SJCRH30 (cell line): Measurements from ENCODE around the gene KIF16B. TPM values are rescaled to one million over a fixed set of nuclear protein-coding genes. Genes with fewer than 3 reads are reported as not detected.
"Not testable (repeated sequence)": the region's sequence is repeated elsewhere in the genome, so short reads cannot be mapped to it uniquely, and the experiment has no call there.

Source experiments
- DNase-seq, 2 experiments: peaks; one replicate each; pipeline ENCODE4 v3.0.0-alpha.2; 2015 to 2020
- H3K27ac ChIP-seq: fragments of 250-450 bp; sonication (Bioruptor Pico); 2 replicates; pipeline ENCODE4 v1.5.1; 2020; ENCODE audit warnings: mild to moderate bottlenecking, moderate library complexity
- H3K27me3 ChIP-seq: fragments of 250-450 bp; sonication (Bioruptor Pico); 2 replicates; pipeline ENCODE4 v1.5.1; 2020; ENCODE audit warnings: mild to moderate bottlenecking, moderate library complexity
- H3K36me3 ChIP-seq: fragments of 250-450 bp; sonication (Bioruptor Pico); 2 replicates; pipeline ENCODE4 v1.5.1; 2020; ENCODE audit warnings: mild to moderate bottlenecking, moderate library complexity
- H3K4me1 ChIP-seq: fragments of 250-450 bp; sonication (Bioruptor Pico); 2 replicates; pipeline ENCODE4 v1.5.1; 2020; ENCODE audit warnings: mild to moderate bottlenecking, moderate library complexity
- H3K4me3 ChIP-seq: fragments of 250-450 bp; sonication (Bioruptor Pico); 2 replicates; pipeline ENCODE4 v1.5.1; 2020; ENCODE audit warnings: mild to moderate bottlenecking, moderate library complexity
- H3K9me3 ChIP-seq: fragments of 250-450 bp; sonication (Bioruptor Pico); replicated peaks from 2 replicates; pipeline ENCODE4 v1.5.1; 2020; ENCODE audit warnings: mild to moderate bottlenecking, moderate library complexity
- total RNA-seq: library from RNA; depleted of rRNA; stranded (reverse); fragments of >200 nt; shearing (Covaris generic); gene quantifications from 2 replicates; pipeline ENCODE4 v1.2.3, GENCODE V29; 2014

KIF16B gene
- total RNA-seq, 1 experiment from 2014 or later: 2.0 TPM

DNA sequence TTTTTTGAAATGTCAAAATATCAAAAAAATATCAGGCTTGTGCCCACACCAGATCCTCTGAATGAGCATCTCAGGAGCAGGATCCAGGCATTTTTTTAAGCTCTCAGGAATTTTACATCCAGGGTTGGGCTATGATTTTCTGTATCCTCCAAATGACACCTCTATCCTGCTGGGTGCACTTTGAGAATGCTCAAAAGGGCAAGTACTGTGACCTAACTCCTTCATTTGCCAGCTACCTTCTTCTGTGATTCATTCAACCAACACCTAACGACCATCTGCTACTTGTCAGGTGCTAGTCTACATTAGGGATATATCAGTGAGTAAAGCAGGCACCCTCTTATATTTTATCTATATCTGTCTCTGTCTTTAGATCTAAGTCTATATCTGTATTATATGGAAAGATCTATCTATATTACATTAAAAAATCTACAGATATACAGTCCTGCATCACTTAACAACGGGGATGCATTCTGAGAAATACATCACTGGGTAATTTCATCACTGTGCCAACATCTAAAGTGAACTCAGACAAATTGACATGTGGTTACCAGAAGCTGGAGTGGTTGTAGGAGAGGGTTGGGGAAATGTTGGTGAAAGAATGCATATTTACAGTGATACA, 131.6 kb downstream of the KIF16B start:
- no peaks in the 10 kb centered on the region for H3K9me3 ChIP-seq
- H3K27ac ChIP-seq: no peak overlapping the region
- H3K27me3 ChIP-seq: no peaks in the 10 kb centered on the region
- H3K4me1 ChIP-seq: no peaks in the 10 kb centered on the region
- H3K4me3 ChIP-seq: no peak overlapping the region
- DNase-seq: no peak
- H3K36me3 ChIP-seq: no peaks in the 10 kb centered on the region

DNA sequence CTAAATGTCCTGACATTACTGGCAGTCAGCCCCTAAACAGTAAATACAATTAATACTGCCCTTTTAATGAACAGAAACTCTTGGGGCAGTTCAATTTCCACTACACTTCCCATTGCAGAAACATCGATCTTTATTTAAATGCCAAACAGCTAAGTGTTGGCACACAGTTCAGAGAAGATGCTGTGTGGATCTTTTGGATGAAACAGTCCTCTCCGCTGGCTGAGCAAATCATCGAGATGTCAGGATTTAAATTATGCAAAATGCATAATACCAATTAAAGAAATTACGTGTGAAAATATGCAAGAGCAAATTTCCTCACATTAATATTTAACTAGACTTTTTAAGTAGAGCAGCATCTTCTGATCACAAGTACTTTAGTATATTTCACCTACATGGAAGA, 132.6 kb downstream of the KIF16B start:
- Histone ChIP-seq H3K9me3 (no peaks in the 10 kb centered on the region), H3K36me3 (no peaks in the 10 kb centered on the region), H3K4me1 (no peaks in the 10 kb centered on the region), H3K4me3 (no peak overlapping the region), H3K27me3 (no peaks in the 10 kb centered on the region), H3K27ac (no peak overlapping the region)
- no peak for DNase-seq

DNA sequence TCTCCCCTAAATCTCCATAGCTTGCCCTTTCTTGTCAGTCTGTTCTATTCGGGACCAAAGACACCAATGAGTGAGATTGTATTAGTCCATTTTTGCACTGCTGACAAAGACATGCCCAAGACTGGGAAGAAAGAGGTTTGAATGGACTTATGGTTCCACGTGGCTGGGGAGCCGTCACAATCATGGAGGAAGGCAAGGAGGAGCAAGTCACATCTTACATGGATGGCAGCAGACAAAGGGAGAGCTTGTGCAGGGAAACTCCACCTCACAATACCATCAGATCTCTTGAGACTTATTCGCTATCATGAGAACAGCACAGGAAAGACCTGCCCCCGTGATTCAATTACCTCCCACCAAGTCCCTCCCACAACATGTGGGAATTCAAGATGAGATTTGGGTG, 133.7 kb downstream of the KIF16B start:
- DNase-seq, H3K4me3 ChIP-seq, H3K27me3 ChIP-seq, H3K36me3 ChIP-seq, H3K27ac ChIP-seq, H3K9me3 ChIP-seq, H3K4me1 ChIP-seq: not testable (repeated sequence)

DNA sequence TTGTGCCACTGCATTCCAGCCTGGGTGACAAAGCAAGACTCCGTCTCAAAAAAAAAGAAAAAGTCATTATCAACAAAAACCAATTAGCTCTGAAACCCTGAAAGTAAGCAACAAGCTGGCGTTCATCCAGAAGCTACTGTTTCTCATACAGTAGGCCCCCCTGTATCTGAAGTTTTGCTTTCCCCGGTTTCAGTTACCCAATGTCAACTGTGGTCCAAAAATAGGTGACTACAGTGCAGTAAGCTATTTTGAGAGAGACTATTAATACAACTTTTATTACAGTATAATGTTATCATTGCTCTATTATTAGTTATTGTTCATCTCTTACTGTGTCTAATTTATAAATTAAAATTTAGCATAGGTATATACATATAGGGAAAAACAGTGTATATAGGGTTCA, 135.1 kb downstream of the KIF16B start:
- no peak for DNase-seq
- Histone ChIP-seq H3K4me1 (no peaks in the 10 kb centered on the region), H3K36me3 (no peaks in the 10 kb centered on the region), H3K27me3 (no peaks in the 10 kb centered on the region), H3K27ac (no peak overlapping the region), H3K4me3 (no peak overlapping the region), H3K9me3 (no peaks in the 10 kb centered on the region)

GRCh38 chr20:16437387-16437996, 135.8 kb downstream of the KIF16B start:
- no peak for DNase-seq
- Histone ChIP-seq H3K27ac (no peak overlapping the region), H3K4me3 (no peak overlapping the region), H3K36me3 (no peaks in the 10 kb centered on the region), H3K4me1 (no peaks in the 10 kb centered on the region), H3K9me3 (no peaks in the 10 kb centered on the region), H3K27me3 (no peaks in the 10 kb centered on the region)

GRCh38 chr20:16434062-16434664, 139.1 kb downstream of the KIF16B start:
- Histone ChIP-seq H3K27ac (no peak overlapping the region), H3K36me3 (no peaks in the 10 kb centered on the region), H3K4me3 (no peak overlapping the region), H3K27me3 (no peaks in the 10 kb centered on the region), H3K4me1 (no peaks in the 10 kb centered on the region), H3K9me3 (no peaks in the 10 kb centered on the region)
- DNase-seq: peak; percentile 52 to 72

DNA sequence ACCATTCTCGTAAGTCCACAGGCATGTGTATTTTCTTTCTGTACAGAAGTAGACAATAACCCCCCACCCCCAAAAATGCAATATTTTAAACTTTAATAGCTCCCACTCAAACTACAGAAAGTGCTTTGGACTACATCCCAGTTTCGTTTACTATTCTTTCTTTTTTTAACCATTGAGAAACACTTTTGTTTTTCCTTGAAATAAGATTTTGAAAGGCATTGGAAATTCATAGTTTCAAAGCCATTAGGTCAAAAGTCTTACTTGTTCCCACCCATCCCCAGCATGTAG, 140.0 kb downstream of the KIF16B start:
- H3K9me3 ChIP-seq: no peaks in the 10 kb centered on the region
- no peak for DNase-seq
- H3K36me3 ChIP-seq: no peaks in the 10 kb centered on the region
- H3K27me3 ChIP-seq: no peaks in the 10 kb centered on the region
- no peak overlapping the region for H3K27ac ChIP-seq
- H3K4me1 ChIP-seq: no peaks in the 10 kb centered on the region
- no peak overlapping the region for H3K4me3 ChIP-seq

DNA sequence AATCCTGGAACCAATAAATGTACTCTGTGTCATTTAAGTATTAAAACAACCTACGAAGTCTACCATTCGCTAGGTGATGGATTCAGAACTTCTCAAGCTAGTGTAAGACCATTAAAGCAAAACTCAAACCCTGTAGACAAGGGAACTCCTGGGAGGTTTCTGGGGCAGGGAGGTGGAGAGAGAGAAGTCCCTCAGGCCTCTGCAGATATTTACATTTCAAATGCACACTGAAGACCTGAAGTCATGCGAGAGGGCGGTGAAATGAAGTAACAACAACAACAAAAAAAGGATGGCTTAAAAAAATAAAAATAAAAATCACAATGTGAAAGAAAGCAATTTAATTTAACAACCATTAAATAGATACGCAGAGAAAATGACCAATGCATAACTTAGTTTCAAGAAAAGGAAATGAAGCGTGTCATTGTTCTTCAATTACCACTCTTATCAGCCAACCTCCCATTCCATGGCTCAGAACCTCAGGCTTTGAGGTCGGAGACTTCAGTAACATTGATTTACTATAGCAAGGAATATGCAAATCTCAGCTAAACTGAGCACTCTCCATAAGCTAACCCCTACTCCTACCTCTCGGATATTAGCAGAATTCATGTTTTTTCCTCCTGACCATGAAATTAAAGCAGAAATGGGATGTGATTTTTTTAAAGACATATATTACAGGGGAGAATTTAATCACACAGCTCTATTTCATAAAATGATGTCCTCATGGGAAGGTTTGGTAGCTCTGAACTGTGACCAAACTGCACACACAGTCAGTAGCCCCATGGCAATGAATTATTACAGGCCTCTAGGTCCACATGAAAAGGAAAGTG, 140.6 kb downstream of the KIF16B start:
- Histone ChIP-seq H3K4me3 (no peak overlapping the region), H3K9me3 (no peaks in the 10 kb centered on the region), H3K36me3 (no peaks in the 10 kb centered on the region), H3K4me1 (no peaks in the 10 kb centered on the region), H3K27ac (no peak overlapping the region), H3K27me3 (no peaks in the 10 kb centered on the region)
- DNase-seq: no peak

DNA sequence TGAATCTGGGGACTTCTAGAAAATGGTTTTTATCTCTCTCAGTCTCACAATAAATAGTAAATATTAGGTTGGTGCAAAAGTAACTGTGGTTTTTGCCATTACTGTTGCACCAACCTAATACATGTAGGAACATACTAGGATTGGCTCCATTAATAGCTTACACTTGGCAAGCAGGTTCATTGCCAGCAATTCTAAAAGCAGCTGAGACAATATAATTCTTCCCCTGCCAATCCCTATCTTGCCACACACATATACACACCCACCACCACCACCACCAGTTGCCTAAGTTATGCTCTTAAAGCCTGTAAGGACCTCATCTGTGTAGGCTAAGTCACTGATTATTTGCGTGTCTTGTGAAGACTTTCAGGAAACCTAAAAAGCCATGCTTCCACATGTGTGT, 145.1 kb downstream of the KIF16B start:
- H3K27ac ChIP-seq: no peak overlapping the region
- no peaks in the 10 kb centered on the region for H3K9me3 ChIP-seq
- no peaks in the 10 kb centered on the region; the same call in 1 of the 2 replicates for H3K4me1 ChIP-seq
- H3K36me3 ChIP-seq: no peaks in the 10 kb centered on the region
- no peaks in the 10 kb centered on the region for H3K27me3 ChIP-seq
- no peak for DNase-seq
- no peak overlapping the region for H3K4me3 ChIP-seq

DNA sequence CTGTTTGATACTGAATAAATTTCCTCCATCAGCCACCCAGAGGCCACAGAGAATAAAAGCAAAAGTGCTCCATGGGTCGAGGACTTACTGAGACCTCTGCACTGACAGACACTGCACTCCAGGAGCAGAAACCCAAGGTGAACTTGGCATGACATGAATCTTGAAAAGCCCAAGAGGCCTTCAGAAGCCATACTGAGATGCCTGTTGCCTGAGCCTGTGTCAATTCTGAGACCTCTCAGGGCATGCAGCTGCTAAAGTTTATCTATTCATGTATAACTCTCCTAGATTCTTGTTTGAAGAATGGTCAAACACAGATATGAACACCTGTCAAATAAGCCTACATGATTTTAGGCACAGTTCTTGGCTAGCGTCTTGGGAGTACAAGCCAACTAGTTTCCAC, 145.7 kb downstream of the KIF16B start:
- no peak for DNase-seq
- no peaks in the 10 kb centered on the region for H3K36me3 ChIP-seq
- no peaks in the 10 kb centered on the region for H3K9me3 ChIP-seq
- H3K27ac ChIP-seq: no peak overlapping the region
- no peaks in the 10 kb centered on the region for H3K27me3 ChIP-seq
- H3K4me1 ChIP-seq: no peaks in the 10 kb centered on the region; the same call in 1 of the 2 replicates
- no peak overlapping the region for H3K4me3 ChIP-seq

DNA sequence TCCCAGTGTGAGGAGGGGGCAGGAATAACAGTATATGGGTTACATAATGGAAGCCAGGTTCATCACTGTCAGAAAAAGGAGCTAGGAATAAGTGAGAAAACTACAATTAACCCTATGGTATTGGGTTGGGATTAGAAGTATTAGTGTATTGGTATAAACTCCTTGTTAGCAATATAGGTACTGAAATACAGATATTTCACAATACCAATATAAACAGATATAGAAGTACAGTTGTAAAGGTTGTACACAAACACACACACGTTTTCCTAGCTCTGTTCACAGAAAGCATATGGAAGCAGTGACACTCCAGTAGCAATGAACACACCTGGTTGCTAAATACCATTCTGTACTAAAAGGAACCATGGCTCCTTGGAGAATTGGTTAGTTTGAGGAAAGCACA, 148.5 kb downstream of the KIF16B start:
- Histone ChIP-seq H3K4me3 (no peak overlapping the region), H3K9me3 (no peaks in the 10 kb centered on the region), H3K4me1 (no peaks in the 10 kb centered on the region; the same call in 1 of the 2 replicates), H3K27ac (no peak overlapping the region), H3K27me3 (no peaks in the 10 kb centered on the region), H3K36me3 (no peaks in the 10 kb centered on the region)
- DNase-seq: no peak

DNA sequence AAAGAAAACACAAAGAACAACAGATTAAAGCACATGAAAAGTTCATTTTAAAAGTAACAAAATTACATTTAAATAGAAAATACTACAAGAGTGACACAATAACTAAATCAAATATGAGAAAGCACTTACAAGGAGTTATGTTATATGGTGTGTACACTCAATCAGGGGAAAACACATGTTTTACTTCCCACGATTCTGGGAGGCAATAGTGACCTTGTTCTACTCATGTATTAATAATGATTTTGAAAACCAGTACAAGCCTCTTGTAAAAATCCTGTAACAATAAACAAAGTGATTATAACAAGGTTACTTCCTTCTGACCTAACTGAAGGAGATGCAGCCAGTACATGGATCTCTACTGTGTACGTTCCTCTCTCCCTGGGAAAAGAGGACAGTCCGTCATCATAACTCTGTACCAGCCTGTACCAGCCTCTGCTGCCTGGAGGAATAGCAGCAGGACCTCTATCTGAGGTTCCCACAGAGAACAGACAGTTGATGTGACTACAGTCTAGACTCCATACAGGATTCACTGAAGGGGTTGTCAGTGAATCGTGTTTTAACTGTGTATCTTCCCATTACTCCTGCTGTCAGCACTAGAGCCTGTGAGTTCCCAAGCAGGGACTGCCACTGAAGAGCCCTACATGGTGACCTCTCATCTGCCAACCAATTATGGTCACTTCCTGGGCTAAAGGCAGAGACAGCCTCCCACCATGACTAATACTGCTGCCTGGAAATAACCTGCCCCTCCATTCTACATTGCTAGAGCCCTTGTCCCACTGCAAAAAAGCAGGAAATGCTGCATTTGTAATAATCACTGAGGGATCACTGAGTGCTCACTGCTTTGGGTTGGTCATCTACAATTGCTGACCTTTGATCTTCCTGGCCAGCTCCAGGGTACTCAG, 149.7 kb downstream of the KIF16B start:
- DNase-seq: peak in 1 of 2 experiments; percentile 4
- no peak overlapping the region for H3K4me3 ChIP-seq
- H3K36me3 ChIP-seq: no peaks in the 10 kb centered on the region
- H3K9me3 ChIP-seq: no peaks in the 10 kb centered on the region
- no peak overlapping the region for H3K27ac ChIP-seq
- no peaks in the 10 kb centered on the region; the same call in 1 of the 2 replicates for H3K4me1 ChIP-seq
- no peaks in the 10 kb centered on the region for H3K27me3 ChIP-seq

DNA sequence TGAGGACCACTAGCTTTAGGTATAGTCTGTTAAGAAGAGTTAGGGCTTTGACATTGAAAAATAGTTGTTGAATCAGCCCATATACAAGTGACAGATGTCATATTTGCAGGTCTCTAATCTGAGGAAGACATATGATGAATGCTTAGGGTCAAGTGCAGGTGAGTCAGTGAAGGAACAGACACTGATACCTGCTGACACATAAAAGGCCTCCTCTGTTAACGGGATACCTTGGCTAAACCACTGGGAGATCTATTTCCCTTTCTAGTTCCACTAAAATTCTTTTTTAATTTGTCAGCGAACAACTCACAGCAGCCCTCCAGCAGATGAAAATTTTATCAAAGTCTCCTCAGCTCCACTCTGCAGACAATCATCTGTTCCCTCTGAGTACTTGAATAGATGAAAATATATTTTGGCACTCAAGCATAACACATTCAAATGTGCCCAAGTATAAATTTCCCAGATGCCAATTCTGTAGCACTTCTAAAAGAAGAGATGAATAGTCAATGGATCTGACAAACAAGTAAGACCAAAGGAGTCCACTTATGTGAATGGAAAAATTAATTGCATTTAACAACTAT, 154.0 kb downstream of the KIF16B start:
- no peak for DNase-seq
- Histone ChIP-seq H3K27me3 (no peaks in the 10 kb centered on the region; the same call in 1 of the 2 replicates), H3K27ac (no peak overlapping the region), H3K36me3 (no peaks in the 10 kb centered on the region), H3K4me1 (no peaks in the 10 kb centered on the region; the same call in 1 of the 2 replicates), H3K4me3 (no peak overlapping the region), H3K9me3 (no peaks in the 10 kb centered on the region)

DNA sequence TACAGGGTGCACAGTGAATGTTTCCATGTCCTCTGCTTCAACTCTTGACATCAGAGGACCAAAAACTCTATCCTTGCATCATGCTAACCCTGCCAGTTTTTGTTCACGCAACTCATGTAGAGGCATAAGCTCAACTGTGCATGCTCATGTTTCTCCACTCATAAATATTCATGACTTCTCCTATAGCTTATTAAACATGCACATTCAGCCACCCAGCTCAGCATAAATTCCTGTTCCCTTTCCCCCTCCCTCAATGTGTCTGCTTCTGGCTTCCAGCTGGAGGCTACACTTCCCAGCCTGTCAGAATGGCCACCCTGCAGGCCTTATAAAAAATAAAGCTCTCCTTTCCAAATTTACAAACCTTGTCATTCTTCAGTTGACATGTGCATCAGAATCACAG, 154.6 kb downstream of the KIF16B start:
- no peak overlapping the region for H3K4me3 ChIP-seq
- no peaks in the 10 kb centered on the region for H3K9me3 ChIP-seq
- H3K4me1 ChIP-seq: no peaks in the 10 kb centered on the region; the same call in 1 of the 2 replicates
- no peak for DNase-seq
- H3K27ac ChIP-seq: no peak overlapping the region
- no peaks in the 10 kb centered on the region for H3K36me3 ChIP-seq
- no peaks in the 10 kb centered on the region; the same call in 1 of the 2 replicates for H3K27me3 ChIP-seq
